Measurements from ENCODE around the gene FOXP1.

- TF ChIP-seq SIN3A (IDR thresholded peaks at IDR 0.05; ENCODE audit: borderline replicate concordance, insufficient read depth, low read length) (no peak), POLR2AphosphoS5 (IDR thresholded peaks at IDR 0.05; ENCODE audit: low read depth, low read length) (no peak), TAF1 (IDR thresholded peaks at IDR 0.05; ENCODE audit: borderline replicate concordance, insufficient read depth, low read length) (no peak)
Measured at GRCh38 chr3:71582612-71583565, 639 bp downstream of the FOXP1 start.
